ENCODE results near the gene KRT78.

The KRT78 gene

DNA sequence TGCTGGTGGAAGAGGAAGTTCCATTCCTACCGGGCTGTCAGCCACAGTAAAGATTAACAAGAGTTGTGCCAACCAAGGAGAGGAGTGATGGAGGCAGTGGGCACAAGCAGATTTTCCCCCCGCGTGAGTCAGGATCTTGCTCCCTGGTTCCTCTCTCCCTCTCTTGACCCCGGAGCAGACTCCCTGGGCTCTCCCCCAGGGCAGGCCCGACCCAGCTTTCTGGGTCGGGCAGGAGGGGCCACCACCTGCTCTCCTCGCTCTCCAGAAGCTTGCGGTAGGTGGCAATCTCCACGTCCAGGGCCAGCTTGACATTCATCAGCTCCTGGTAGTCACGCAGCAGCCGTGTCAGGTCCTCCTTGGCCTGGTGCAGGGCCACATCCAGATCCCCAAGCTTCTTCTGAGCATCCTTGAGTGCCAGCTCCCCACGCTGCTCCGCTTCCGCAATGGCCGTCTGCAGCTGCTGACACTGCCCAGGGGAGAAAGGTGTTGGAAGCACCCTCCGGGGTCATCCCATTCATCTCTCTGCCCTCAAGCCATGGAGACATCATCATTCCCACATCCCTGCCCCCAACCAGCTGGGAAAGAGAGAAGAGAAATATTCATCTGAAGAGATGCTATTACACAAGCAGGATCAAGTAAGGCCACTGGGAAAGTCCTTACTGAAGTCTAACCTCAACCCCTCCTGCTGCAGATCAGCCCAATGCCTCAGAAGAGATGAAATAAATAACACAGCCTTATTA, 25.9 kb downstream of the KRT78 start:
- no peak for DNase-seq

DNA sequence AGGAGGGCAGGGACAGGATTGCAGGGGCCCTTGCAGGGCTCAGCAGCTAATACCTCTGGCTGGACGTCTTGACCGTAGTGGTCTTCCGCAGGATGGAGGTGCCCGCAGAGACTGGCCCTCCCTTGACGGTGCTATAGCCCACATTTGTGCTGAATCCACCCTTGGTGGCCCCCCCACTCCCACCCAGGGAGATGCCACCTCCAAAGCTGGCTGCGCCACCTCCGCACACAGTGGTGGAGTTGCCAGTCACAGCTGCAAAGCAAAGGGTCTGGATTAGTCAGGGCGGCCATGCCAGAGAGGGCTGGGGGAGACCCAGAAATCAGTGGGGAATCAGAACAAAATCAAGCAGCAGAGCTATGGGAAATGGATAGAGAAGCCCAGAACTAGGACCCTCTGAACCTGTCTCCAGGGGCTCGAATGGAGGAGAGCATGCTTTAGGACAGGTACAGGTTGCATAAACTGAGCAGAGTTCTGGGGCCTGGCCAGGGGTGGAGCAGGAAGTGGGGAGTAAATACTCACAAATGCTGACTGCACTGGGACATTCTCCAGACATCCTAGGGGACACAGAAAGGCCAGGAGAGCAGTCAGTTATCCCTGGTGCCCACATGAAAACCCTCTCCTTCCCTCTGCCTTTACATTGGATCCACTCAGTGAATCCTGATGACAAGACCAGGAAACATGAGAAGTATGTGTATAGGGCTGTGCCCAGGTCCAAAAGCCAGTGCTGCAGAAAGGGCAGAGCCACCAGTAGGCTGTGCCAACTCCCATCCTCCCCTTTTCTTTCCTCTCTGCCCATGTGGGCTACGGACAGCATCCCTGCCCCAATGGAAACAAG, 26.8 kb downstream of the KRT78 start:
- DNase-seq = no peak

GRCh38 chr12:52821071-52821730, 27.6 kb downstream of the KRT78 start:
- DNase-seq = no peak

GRCh38 chr12:52820521-52820920, 28.3 kb downstream of the KRT78 start:
- no peak for DNase-seq

- no peak for DNase-seq
Observed at GRCh38 chr12:52819731-52820510, 28.9 kb downstream of the KRT78 start.

GRCh38 chr12:52818887-52819420, 29.8 kb downstream of the KRT78 start:
- no peak for DNase-seq

GRCh38 chr12:52818388-52818787, 30.4 kb downstream of the KRT78 start:
- no peak for DNase-seq

- DNase-seq = no peak
Observed at GRCh38 chr12:52817699-52818238, 31.0 kb downstream of the KRT78 start.

DNA sequence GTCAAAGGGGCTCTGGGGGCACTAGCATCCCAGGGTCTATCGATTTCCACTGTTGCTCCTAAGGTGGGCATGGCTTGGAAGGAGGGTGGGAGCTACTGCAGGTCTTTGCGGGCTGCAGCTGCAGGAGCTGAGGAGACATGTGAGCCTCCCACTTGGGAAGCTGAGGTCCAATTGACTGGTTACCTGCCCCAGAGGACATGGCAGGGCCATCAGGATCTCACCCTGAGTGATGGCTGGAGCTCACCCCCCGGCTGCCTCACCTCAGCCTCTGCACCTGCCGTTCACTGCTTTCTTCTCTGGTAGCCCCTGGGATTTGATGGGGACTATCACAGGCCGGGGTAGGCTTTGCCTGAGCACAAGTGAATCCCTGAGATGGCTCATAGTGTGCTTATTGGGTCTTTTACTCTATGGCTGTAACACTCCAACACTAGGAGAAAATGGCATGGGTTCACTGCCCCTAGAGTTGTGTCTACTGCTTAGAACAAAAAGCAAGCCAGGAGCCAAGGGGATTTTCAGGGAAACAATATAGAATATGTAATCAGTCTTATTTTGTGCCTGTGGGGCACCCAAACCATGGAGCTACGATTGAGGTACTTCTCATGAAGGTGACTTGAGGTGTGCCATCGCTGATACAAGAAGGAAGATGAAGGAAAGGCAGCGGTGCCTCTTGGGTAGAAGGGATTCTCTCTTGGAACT, 31.6 kb downstream of the KRT78 start:
- DNase-seq = no peak

DNA sequence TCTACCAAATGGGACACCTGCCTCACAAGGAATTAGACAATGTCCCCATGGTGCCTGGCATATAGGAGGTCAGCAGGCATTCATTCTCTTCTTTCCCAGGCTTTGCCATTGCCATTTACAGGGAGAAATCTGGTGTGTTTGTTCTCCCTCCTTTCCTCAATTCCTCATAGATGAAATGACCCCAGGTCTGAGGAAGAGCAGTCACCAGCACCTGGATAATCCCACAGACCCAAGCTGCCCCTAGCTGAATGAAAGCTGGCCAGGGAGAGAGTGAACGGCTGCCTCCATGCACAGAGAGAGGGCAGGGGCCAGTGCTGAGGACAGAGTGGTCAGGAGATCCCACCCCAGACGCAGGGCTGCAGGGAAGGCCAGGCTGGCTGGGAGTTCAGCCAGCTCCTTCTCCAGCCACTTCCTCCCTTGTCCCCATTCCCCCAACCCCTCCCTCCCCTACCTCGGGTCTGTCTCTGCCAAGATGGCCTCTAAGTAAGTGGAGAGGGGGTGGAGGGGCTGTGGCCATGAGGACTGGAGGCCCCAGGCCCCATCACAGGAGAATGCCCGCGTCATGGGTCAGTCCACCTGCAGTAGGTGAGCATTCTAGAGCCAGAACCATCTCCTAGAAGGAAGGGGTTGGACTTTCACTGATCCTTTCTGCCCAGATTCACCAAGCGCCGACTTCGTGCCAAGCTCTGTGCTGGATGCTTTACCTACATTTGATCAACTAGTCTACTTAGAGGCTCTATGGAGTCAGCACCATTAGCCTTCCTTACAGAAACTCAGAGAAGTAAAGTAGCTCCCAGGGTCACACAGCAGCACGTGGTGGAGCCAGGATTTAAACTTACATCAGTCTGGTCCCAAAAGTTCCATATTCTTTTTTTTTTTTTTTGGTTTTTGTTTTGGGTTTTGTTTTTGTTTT, 32.9 kb downstream of the KRT78 start:
- DNase-seq = no peak

GRCh38 chr12:52815161-52815560, 33.6 kb downstream of the KRT78 start:
- DNase-seq = no peak

GRCh38 chr12:52814710-52815155, 34.1 kb downstream of the KRT78 start:
- DNase-seq = no peak

GRCh38 chr12:52813885-52814709, 34.7 kb downstream of the KRT78 start, which contains the start of gene KRT4:
KRT4 (minus strand) TSS chr12:52814116; CDS start chr12:52814058, 58 bp downstream.
- no peak for DNase-seq

- no peak for DNase-seq
Observed at GRCh38 chr12:52813203-52813819, 35.5 kb downstream of the KRT78 start.

DNA sequence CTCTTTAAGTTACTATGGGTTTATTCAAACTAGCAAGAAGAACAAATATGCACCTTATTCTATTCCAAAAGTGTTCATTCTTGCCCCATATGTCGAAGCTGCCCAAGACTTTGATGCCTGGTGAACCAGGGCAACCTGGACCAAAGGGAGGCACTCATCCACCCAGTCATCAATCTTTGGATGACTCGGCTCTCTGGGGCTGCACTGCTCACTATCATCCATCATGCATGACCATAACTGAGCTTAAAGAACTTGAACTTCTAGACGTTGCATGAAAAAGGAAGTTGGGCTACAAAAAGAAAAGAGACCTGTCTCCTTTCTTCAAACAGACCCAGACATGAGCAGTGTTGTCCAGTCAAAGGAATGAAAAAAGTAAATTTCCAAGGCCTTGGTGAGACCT, 36.0 kb downstream of the KRT78 start:
- DNase-seq = no peak

DNA sequence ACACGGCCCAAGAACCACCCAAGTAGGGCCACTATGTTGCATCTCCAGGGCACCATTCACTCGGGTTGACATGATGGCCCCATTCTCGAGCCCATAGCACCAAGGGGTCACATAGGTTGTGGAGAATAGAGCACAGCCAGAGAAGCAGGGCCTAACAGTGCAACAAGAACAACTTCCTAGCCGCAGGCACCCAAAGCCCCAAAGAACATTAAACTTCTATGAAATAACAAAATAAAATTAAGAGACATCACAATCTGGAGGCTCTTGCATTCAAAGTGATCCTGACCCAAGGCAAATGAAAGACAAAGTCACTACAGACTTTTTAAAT, 36.8 kb downstream of the KRT78 start:
- no peak for DNase-seq

DNA sequence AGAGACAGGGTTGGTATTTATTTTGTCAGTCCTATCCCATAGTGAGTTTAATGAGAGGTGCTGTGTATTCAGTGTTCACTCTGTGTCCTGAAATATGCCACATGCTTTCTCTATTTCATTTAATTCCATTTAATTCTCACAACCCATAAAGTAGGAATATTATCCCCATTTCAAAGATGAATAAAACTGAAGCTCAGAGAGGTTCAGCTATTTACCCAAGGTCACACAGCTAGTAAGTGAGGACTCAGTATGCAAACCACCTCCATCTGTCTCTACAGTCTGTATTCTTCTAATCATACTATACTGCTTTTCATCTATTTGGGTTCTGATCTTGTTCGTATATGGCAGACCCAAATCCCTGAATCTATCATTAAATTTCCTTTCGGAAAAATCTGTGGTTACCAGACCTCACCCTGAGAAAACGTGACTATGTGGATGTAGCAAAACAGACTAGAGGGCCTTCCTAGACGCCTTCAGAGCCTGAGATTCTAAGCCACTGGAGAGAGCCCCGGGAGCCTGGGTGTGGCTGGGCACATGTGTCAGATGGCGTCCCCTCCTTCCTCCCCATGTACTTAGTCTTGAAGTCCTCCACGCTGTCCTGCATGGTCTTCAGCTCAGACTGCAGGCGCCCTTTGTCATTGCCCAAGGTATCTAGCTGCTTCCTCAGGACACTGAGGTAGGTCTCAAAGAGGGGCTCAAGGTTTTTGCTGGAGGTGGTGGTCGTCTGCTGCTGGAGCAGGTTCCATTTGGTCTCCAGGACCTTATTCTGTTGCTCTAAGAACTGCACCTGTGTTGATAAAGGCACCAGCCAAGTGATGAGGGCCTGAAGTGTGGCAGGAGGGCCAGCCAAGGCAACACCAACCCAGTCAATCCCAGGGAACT, 37.4 kb downstream of the KRT78 start:
- DNase-seq = no peak

GRCh38 chr12:52810554-52810953, 38.2 kb downstream of the KRT78 start:
- DNase-seq = no peak

Data from stimulated activated CD4-positive, alpha-beta T cell treated with anti-CD3 and anti-CD28 coated beads, Interleukin-2, amount 100 ng/mL, for 24 hours (primary cell).